A549 (cell line): ENCODE data around the gene SKIC8. TPM values are rescaled to one million over a fixed set of nuclear protein-coding genes. Genes with fewer than 3 reads are reported as not detected.

Experiments used
- ATAC-seq, 2 experiments: fragments of 200-7000 bp in 1 of 2; fragments of >200 bp in 1 of 2; cut with Nextera tagmentation in 1 of 2; cut with Tn5 transposase in 1 of 2; 3 replicates each; pipeline versions ENCODE4 v1.8.0 to v1.9.1; 2018 to 2020; ENCODE audit warnings: mild to moderate bottlenecking in 1 of 2, moderate library complexity in 1 of 2
- CTCF ChIA-PET: fragments of 300-600 bp; sonication (Branson Sonifier 250); formaldehyde crosslinking; extraction: SDS; loops from one replicate; lab custom pipeline; 2021; ENCODE audit warnings: antibody characterized with exemption, inconsistent platforms; lab: Yijun Ruan, JAX
- POLR2A ChIA-PET: fragments of 350-600 bp; formaldehyde crosslinking; extraction: SDS; loops from one replicate; lab custom pipeline; 2021; ENCODE audit warnings: antibody characterized with exemption, inconsistent platforms; lab: Yijun Ruan, JAX
- DNase-seq, 2 experiments: peaks; one replicate each; pipeline versions ENCODE4 v3.0.0 to v3.0.0-alpha.2; 2011 to 2016; ENCODE audit warnings: low read depth in 1 of 2, low spot score in 1 of 2
- FAIRE-seq: peaks from 2 replicates; lab custom pipeline; 2011; peaks lifted over from hg19 to GRCh38; lab: Jason Lieb, UNC
- H3K27ac ChIP-seq, 2 experiments: fragments of >200 bp; sonication (Bioruptor Twin); formaldehyde crosslinking; 3 replicates each; pipeline ENCODE4 v1.5.1; 2016 to 2017
- H3K4me1 ChIP-seq: fragments of >200 bp; sonication (Bioruptor Twin); formaldehyde crosslinking; 3 replicates; pipeline ENCODE4 v1.6.1; 2016
- H3K4me2 ChIP-seq: fragments of >200 bp; sonication (Bioruptor Twin); formaldehyde crosslinking; 3 replicates; pipeline ENCODE4 v1.6.1; 2016
- H3K4me3 ChIP-seq: fragments of >200 bp; sonication (Bioruptor Twin); formaldehyde crosslinking; 3 replicates; pipeline ENCODE4 v1.5.1; 2016
- H3K9me3 ChIP-seq: fragments of >200 bp; sonication (Bioruptor Twin); formaldehyde crosslinking; 3 replicates; pipeline ENCODE4 v1.6.1; 2016
- EP300 ChIP-seq, 2 experiments: fragments of >200 bp; sonication (Bioruptor Twin); formaldehyde crosslinking; IDR thresholded peaks; 2 replicates in 1 of 2; 3 replicates in 1 of 2; pipeline ENCODE4 v1.6.1; 2016 to 2017
- GATA3 ChIP-seq: IDR thresholded peaks from 2 replicates; pipeline ENCODE4 v1.6.1; 2012; ENCODE audit warnings: borderline replicate concordance
- HOXA7 ChIP-seq: fragments of 250-450 bp; sonication (Bioruptor Pico); IDR thresholded peaks from 2 replicates; pipeline ENCODE4 v1.5.0; 2020; ENCODE audit warnings: mild to moderate bottlenecking, moderate library complexity
- JUNB ChIP-seq: fragments of >200 bp; sonication (Bioruptor Twin); formaldehyde crosslinking; IDR thresholded peaks from 2 replicates; pipeline ENCODE4 v1.6.1; 2016
- NFE2L2 ChIP-seq: fragments of 150-350 bp; conservative IDR thresholded peaks from 2 replicates; pipeline ENCODE4 v1.6.1; 2014; ENCODE audit warnings: low read length
- POLR2A ChIP-seq: IDR thresholded peaks from 2 replicates; pipeline ENCODE4 v1.6.1; 2012; ENCODE audit warnings: mild to moderate bottlenecking, low read length
- RAD21 ChIP-seq, 2 experiments: fragments of >200 bp in 1 of 2; sonication (Bioruptor Twin) in 1 of 2; formaldehyde crosslinking in 1 of 2; IDR thresholded peaks in 1 of 2; conservative IDR thresholded peaks in 1 of 2; 2 replicates in 1 of 2; 3 replicates in 1 of 2; pipeline ENCODE4 v1.6.1; 2012 to 2018; ENCODE audit warnings: inconsistent platforms in 1 of 2
- RFX5 ChIP-seq: fragments of 450-650 bp; IDR thresholded peaks from 2 replicates; pipeline ENCODE4 v1.7.1; 2014; ENCODE audit warnings: antibody characterized with exemption, mild to moderate bottlenecking, moderate library complexity
- SMC3 ChIP-seq: fragments of >200 bp; sonication (Bioruptor Twin); formaldehyde crosslinking; IDR thresholded peaks from 3 replicates; pipeline ENCODE4 v1.6.1; 2018; ENCODE audit warnings: inconsistent platforms
- TP53 ChIP-seq: fragments of 250-450 bp; sonication (Bioruptor Pico); IDR thresholded peaks from 2 replicates; pipeline ENCODE4 v1.5.0; 2021; ENCODE audit warnings: mild to moderate bottlenecking, moderate library complexity
- ZFP36 ChIP-seq: fragments of 450-650 bp; IDR thresholded peaks from 2 replicates; pipeline ENCODE4 v1.6.1; 2014; ENCODE audit warnings: borderline replicate concordance; ENCODE audit not compliant: partially characterized antibody
- ZNF302 ChIP-seq: fragments of 250-450 bp; sonication (Bioruptor Pico); IDR thresholded peaks from 2 replicates; pipeline ENCODE4 v1.9.0; 2021; ENCODE audit warnings: inconsistent platforms, mild to moderate bottlenecking, moderate library complexity
- ZSCAN20 ChIP-seq: fragments of 250-450 bp; sonication (Bioruptor Pico); IDR thresholded peaks from 2 replicates; pipeline ENCODE4 v1.8.0; 2022; ENCODE audit warnings: mild to moderate bottlenecking, moderate library complexity
- WGBS: methylation state at CpG from one replicate; pipeline ENCODE4 v1.1.6; 2017; ENCODE audit errors: missing lambda C conversion rate; 5-methylcytosine and 5-hydroxymethylcytosine counted together
- polyA plus RNA-seq, 4 experiments: library from polyadenylated mRNA; depleted of rRNA in 3 of 4; stranded (reverse); fragments of >200 nt; fragmentation: RNase III in 1 of 4; extraction: RNeasy Plus Mini Kit Qiagen cat#74134 plus additional on column Dnase treatment in 1 of 4; gene quantifications; 2 replicates in 3 of 4; 3 replicates in 1 of 4; pipeline ENCODE4 v1.2.3, GENCODE V29; 2011 to 2017
- TF ChIP-seq, protein P1 (sequence below): fragments of >200 bp; sonication (Bioruptor Twin); formaldehyde crosslinking; IDR thresholded peaks from 2 replicates; pipeline ENCODE4 v1.6.1; 2016
- TF ChIP-seq, protein P2 (sequence below): IDR thresholded peaks from 2 replicates; pipeline ENCODE4 v1.6.1; 2012
- TF ChIP-seq, protein P3 (sequence below): fragments of >200 bp; sonication (Bioruptor Twin); formaldehyde crosslinking; IDR thresholded peaks from 3 replicates; pipeline ENCODE4 v1.6.1; 2016

The SKIC8 gene
- polyA plus RNA-seq, 2 of the 4 experiments (the other 2 are of a cell fraction), result 143 to 177 TPM

DNA sequence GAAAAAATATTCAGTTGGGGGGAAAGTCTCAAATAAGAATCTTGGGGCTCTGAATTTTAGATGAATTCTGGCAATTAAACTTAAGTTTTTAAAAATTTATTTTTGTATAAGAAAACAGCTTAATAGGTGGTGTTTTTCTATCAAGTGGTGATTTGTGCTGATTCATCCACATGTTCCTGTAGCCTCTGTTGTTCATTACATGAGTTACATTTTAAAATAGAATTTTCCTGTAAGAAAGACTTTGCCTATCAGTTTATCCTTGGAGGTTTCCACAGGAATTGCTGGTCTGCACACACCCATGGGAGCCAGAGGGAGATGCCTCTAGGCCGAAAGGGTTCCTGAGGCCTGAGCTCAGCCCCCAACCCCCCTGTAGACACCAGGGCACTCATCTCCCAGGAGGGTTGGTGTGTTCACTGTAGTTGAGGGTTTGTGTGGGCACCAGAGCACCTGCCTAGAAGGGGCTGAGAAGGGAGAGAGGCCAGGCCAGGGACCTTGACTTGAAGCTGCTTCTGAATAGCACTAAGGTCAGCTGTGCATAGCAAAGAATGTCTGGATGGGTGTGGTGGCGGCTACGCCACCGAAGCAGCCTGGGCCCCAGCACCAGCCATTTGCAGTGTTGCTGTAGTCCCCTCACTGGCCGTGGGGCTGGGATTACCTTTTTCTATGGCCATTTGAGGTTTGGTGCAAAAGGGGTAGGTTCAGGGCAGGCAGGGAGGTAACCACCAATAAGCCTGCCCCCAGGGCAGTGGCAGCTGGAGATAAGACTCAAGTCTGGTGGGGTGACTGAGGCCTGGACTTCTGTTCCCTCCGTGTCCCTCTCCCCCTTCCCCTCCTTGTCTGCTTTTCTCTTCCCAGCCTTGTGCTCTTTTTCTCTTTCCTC, 23.1 kb downstream of the SKIC8 start:
- Histone ChIP-seq H3K27ac (peak overlapping the region in 1 of 2 experiments; percentile 65; a peak in 3 of 6 replicates), H3K4me2 (no peak overlapping the region), H3K4me1 (peaks cover 6% of the 10 kb centered on the region; the same call in 1 of the 3 replicates), H3K9me3 (no peaks in the 10 kb centered on the region), H3K4me3 (no peak overlapping the region)
- ATAC-seq (no peak), FAIRE-seq (no peak), DNase-seq (no peak)
- TF ChIP-seq TP53 (CRISPR knock-in tag) (no peak), ZFP36 (no peak), NFE2L2 (no peak), HOXA7 (CRISPR knock-in tag) (no peak), SMC3 (no peak), ZSCAN20 (CRISPR knock-in tag) (no peak), POLR2A (no peak)
- WGBS, result 86% methylated on average over 6 of the region's 6 CpGs
- ChIA-PET CTCF (interaction anchor here (0.8 to 2.3 kb wide), 6 partner anchors 9 to 168 kb away, joined by 3 to 8 read pairs (median 4); no protein-coding TSS in a partner anchor), POLR2A (no interaction called here)

DNA sequence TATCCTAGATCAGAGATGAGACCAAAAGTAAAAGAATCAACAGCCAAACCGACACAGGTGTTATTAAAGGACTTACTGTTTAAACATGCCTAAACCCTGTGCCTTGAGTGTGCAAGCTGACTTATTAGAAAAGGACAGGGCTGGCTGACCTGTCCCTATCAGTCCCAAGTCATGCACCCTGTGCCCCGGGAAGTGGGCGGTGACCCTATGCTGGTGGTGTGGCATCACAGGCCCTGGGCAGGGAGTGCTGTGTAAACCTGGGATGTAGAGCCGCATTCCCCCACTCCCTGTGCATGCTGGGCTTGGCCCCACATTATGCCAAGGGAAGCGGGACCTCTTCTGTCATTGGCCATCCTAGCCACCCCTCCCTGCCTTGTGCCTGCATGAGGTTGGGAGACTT, 24.4 kb downstream of the SKIC8 start:
- FAIRE-seq (no peak), DNase-seq (no peak), ATAC-seq (no peak)
- H3K4me3 ChIP-seq, result no peak overlapping the region
- CTCF ChIA-PET, result interaction anchor here (1.2 to 2.3 kb wide), 3 partner anchors 20 to 35 kb away, joined by 3 to 8 read pairs (median 3); no protein-coding TSS in a partner anchor
- 93% methylated on average over 4 of the region's 5 CpGs for WGBS
- H3K4me1 ChIP-seq, result peaks cover 6% of the 10 kb centered on the region; the same call in 1 of the 3 replicates
- H3K9me3 ChIP-seq, result no peaks in the 10 kb centered on the region
- H3K4me2 ChIP-seq, result no peak overlapping the region
- TF ChIP-seq EP300 (IDR thresholded peaks at IDR 0.05) (no peak), GATA3 (no peak), NFE2L2 (no peak), RAD21 (conservative IDR thresholded peaks at IDR 0.05 in 1 of 2, IDR thresholded peaks at IDR 0.05 in 1 of 2) (no peak), ZNF302 (CRISPR knock-in tag) (no peak), JUNB (no peak), RFX5 (no peak)
- TF ChIP-seq, protein P1, sequence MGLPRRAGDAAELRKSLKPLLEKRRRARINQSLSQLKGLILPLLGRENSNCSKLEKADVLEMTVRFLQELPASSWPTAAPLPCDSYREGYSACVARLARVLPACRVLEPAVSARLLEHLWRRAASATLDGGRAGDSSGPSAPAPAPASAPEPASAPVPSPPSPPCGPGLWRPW, result no peak
- TF ChIP-seq, protein P2, sequence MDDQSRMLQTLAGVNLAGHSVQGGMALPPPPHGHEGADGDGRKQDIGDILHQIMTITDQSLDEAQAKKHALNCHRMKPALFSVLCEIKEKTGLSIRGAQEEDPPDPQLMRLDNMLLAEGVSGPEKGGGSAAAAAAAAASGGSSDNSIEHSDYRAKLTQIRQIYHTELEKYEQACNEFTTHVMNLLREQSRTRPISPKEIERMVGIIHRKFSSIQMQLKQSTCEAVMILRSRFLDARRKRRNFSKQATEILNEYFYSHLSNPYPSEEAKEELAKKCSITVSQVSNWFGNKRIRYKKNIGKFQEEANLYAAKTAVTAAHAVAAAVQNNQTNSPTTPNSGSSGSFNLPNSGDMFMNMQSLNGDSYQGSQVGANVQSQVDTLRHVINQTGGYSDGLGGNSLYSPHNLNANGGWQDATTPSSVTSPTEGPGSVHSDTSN, result no peak
- TF ChIP-seq, protein P3, sequence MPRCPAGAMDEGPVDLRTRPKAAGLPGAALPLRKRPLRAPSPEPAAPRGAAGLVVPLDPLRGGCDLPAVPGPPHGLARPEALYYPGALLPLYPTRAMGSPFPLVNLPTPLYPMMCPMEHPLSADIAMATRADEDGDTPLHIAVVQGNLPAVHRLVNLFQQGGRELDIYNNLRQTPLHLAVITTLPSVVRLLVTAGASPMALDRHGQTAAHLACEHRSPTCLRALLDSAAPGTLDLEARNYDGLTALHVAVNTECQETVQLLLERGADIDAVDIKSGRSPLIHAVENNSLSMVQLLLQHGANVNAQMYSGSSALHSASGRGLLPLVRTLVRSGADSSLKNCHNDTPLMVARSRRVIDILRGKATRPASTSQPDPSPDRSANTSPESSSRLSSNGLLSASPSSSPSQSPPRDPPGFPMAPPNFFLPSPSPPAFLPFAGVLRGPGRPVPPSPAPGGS, result no peak
- H3K27ac ChIP-seq, result no peak overlapping the region
- POLR2A ChIA-PET, result no interaction called here

DNA sequence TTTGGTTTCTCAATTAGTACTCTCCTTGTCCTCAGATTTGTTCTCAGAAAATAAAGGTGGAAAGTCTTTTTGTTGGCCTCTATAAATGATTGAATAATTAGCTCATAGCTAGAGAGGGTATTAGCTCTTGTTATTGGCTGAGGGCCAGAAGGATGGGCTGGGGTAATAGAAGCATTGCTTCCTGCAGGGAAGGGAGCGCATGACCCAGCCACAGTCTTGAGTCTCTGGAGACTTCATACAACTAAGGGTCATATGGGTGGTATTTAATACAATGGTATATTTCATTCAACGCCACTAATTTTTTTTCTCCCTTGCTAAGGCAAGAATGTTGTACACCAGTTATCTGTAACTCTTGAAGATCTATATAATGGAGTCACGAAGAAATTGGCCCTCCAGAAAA, 26.6 kb downstream of the SKIC8 start:
- FAIRE-seq (no peak), DNase-seq (no peak)
- H3K27ac ChIP-seq, result no peak overlapping the region
- TF ChIP-seq ZSCAN20 (CRISPR knock-in tag), result no peak
- TF ChIP-seq GATA3, result no peak
- TF ChIP-seq, all 56 proteins: peak for 0
- Histone ChIP-seq H3K4me1 (peaks cover 6% of the 10 kb centered on the region; the same call in 1 of the 3 replicates), H3K4me3 (no peak overlapping the region), H3K4me2 (no peak overlapping the region), H3K9me3 (no peaks in the 10 kb centered on the region)
- no peak for ATAC-seq
- ChIA-PET CTCF (interaction anchor here (0.9 to 5.0 kb wide), 7 partner anchors 9 to 273 kb away, joined by 3 to 25 read pairs (median 4); no protein-coding TSS in a partner anchor), POLR2A (interaction anchor here (0.9 kb wide), 1 partner anchor 27 kb away, joined by 4 read pairs; the partner anchor contains the start of gene SKIC8)
- WGBS, result 79% methylated on average over 3 of the region's 3 CpGs
